ENCODE data around the gene WDTC1.

GRCh38 chr1:27353629-27354028 lies 119.2 kb downstream of the WDTC1 start:
- TF ChIP-seq CTCF (IDR thresholded peaks at IDR 0.05; ENCODE audit: low read depth, low read length, missing input control), result no peak
- no peak for TF ChIP-seq NR2F2 (IDR thresholded peaks at IDR 0.05)
- TF ChIP-seq FOXA1 (IDR thresholded peaks at IDR 0.05), result no peak
